GM12864 (cell line): ENCODE results near the gene SPATA9.

Source experiments
- DNase-seq: peaks from one replicate; pipeline ENCODE4 v3.0.0-alpha.2; 2011; ENCODE audit warnings: low read depth
- H3K4me3 ChIP-seq: 2 replicates; pipeline ENCODE4 v1.5.1; 2011; ENCODE audit warnings: mild to moderate bottlenecking, low read depth, low read length, control low read depth
- TF ChIP-seq, protein P1 (sequence below): IDR thresholded peaks from 2 replicates; pipeline ENCODE4 v1.5.1; 2011; ENCODE audit warnings: low read depth, mild to moderate bottlenecking, moderate library complexity, low read length, control low read depth, inconsistent platforms; ENCODE audit errors: missing control alignments

SPATA9 gene

GRCh38 chr5:95670568-95670967, 12.2 kb downstream of the SPATA9 start:
- no peak overlapping the region for H3K4me3 ChIP-seq
- no peak for DNase-seq
- TF ChIP-seq, protein P1, sequence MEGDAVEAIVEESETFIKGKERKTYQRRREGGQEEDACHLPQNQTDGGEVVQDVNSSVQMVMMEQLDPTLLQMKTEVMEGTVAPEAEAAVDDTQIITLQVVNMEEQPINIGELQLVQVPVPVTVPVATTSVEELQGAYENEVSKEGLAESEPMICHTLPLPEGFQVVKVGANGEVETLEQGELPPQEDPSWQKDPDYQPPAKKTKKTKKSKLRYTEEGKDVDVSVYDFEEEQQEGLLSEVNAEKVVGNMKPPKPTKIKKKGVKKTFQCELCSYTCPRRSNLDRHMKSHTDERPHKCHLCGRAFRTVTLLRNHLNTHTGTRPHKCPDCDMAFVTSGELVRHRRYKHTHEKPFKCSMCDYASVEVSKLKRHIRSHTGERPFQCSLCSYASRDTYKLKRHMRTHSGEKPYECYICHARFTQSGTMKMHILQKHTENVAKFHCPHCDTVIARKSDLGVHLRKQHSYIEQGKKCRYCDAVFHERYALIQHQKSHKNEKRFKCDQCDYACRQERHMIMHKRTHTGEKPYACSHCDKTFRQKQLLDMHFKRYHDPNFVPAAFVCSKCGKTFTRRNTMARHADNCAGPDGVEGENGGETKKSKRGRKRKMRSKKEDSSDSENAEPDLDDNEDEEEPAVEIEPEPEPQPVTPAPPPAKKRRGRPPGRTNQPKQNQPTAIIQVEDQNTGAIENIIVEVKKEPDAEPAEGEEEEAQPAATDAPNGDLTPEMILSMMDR: no peak

- DNase-seq: no peak
- H3K4me3 ChIP-seq: no peak overlapping the region
- TF ChIP-seq, protein P1: no peak
Measured at GRCh38 chr5:95669985-95670384, 12.8 kb downstream of the SPATA9 start.

- no peak overlapping the region for H3K4me3 ChIP-seq
- TF ChIP-seq, protein P1: no peak
- no peak for DNase-seq
Measured at GRCh38 chr5:95669540-95669939, 13.3 kb downstream of the SPATA9 start.

DNA sequence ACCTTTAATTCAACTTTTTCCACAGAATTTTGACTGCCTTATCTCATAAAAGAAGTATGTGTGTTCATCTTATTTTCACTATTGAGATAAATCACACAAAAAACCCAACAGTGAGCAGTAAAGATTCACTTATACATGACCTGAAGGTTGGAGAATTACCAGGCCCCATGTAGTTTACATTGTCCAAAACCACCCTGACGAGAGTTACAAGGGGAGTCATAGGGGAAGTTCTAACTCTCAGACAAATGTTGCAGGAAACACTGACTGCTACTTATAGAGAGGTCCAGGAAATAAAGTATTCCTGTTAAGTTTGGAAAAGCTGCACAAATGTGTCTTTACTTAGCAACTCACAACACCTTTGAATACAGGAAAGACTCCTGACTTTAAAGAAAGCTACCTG, 14.1 kb downstream of the SPATA9 start:
- no peak overlapping the region for H3K4me3 ChIP-seq
- no peak for DNase-seq
- TF ChIP-seq, protein P1: no peak

DNA sequence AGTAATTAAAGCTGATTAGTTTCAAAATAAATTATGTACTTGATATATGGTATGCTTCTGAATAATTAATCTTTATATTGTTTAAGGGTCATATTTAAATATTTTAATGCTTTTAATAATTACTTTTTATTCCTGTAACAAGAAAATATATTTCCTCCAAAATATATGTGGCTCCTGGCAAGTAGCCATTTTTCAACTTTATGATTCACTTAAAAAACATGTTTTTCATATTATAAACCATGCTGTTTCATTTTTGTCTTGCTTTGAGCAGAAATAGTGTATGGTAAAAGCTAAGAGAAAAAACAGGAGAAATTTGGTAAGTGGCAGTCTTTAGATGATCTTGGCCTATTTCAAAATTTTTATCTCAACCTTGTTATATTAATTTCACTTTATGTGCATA, 14.6 kb downstream of the SPATA9 start:
- DNase-seq: no peak
- no peak overlapping the region for H3K4me3 ChIP-seq
- TF ChIP-seq, protein P1: no peak

DNA sequence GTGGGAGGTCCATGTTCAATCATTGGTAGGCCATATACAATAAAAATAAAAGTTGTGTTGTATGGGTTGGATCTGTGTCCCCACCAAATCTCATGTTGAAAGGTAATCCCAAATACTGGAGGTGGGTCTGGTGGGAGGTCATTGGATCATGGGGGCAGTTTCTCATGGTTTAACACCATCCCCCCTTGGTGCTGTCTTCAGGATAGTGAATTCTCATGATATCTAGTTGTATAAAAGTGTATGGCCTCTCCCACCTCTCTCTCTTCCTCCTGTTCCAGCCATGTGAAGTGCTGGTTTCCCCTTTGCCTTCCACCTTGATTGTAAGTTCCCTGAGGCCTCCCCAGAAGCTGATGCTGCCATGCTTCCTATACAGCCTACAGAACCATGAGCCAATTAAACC, 15.1 kb downstream of the SPATA9 start:
- DNase-seq: no peak
- H3K4me3 ChIP-seq: no peak overlapping the region
- TF ChIP-seq, protein P1: no peak

DNA sequence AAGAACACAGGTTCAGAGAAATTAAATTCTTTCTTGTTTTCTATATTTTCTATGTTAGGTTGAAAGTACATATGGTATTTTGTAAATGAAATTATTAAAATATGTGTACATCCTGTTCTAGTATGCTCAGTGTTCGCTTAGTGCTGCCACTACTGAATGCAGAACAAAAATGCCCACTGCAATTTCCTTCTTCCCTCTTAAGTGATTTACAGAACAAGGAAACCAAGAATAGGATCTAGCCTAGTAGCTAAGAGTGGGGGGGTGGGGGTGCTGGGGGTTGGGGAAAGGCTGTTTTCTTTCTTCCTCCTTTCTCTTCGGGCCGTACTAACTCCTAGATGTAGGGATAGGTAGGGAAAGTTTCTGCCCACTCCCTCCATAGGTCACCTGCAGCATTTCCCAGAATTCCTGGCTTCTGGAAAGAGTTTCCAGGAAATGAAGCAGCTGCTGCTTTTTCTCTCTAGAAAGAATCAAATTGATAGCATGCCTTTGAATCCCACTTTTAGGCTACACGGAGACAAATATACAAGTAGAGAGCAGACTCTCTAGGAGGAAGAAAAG, 15.7 kb downstream of the SPATA9 start:
- no peak overlapping the region for H3K4me3 ChIP-seq
- no peak for DNase-seq
- TF ChIP-seq, protein P1: no peak
